Hypothalamus (tissue), 51 donors: ENCODE data around the gene PSG6.
A peak's percentile ranks its signal among the peaks of the same experiment; 100 is the strongest.
"Not testable (repeated sequence)": the region's sequence is repeated elsewhere in the genome, so short reads cannot be mapped to it uniquely, and the experiment has no call there.

Experiments used
- DNase-seq, 51 donors: peaks; one replicate each; lab custom pipeline; 2025; lab: John Stamatoyannopoulos, UW

PSG6 gene

GRCh38 chr19:42912941-42913340 lies 4.8 kb downstream of the PSG6 start:
- DNase-seq = not testable (repeated sequence)

DNA sequence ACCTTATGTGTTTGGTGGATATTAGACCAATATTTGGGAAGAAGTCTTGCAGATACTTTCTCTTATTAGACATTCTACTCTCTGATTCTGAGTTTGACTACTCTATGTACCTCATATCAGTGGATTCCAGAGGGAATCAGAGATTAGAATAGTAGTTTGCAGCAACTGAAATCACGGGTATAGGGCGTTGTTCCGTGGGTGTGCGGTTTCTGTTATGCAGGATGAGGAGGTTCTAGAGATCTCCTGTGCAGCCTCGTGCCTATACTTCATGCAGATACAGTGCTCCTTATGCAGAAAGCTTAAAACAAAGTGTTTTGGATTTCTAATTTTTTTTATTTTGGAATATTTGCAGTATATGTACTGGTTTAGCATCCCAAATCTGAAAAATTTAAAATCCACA lies 6.0 kb downstream of the PSG6 start:
- DNase-seq = not testable (repeated sequence)

DNA sequence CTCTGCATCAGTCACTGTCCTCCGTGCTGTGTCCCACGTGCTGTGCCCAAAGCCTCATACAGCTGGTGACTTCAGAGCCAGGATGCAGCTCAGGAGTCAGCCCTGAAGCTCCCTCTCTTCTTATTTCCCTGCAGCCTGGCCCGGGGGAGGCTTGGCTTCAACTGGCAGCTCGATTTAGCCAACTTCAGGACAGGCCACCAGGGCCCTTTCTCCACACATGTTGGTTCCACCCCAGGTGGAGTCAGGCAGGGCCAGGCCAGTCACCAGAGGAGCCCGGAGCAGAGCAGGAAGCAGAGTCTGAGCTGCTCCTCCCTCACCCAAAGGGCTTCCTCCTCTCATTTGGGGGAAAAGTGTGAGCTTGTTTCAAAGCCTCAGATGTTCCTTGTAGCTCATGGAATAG lies 11.5 kb downstream of the PSG6 start:
- DNase-seq = not testable (repeated sequence)

GRCh38 chr19:42900561-42900960 lies 17.1 kb downstream of the PSG6 start:
- DNase-seq = not testable (repeated sequence)

- DNase-seq = not testable (repeated sequence)
Observed at GRCh38 chr19:42899674-42900073, 18.0 kb downstream of the PSG6 start.

GRCh38 chr19:42899110-42899509 lies 18.6 kb downstream of the PSG6 start:
- not testable (repeated sequence) for DNase-seq

DNA sequence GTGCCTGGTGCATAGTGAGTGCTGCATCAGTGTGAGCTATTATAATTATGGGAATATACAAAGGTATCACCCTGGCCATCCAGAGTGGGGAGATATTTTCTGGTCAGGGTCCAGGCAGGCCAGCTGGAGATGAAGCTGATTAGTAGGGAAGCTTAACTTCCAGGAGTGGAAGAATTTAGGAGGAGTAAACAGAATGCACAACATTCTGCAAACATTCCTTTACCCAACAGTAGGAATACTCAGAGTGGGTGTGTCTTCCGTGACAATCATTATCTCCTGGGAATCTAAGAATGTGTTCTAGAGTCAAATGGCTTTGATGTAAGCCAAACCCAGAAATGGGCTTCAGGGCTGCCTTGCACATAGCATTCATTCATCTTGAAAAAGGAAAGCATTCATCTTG lies 19.0 kb downstream of the PSG6 start:
- not testable (repeated sequence) for DNase-seq

GRCh38 chr19:42897729-42898128 lies 20.0 kb downstream of the PSG6 start:
- DNase-seq = not testable (repeated sequence)

DNA sequence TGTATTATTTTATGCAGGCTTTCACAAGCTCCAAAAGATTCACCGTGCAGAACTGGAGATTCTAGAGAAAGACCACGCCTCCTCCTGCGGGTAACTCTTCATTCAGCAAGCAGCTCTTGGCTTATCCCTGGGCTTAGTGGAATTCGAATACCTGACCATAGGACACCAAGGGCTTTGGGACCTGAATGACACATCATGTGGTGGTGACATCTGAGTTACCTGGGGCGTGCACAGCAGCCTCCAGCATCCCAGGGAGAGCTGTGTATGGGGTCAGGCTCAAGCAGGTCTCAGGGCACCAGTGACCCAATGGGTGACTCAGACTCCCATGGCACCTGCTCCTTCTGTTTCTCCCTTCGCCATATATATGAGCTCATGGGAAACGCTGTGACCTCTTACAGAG lies 27.2 kb downstream of the PSG6 start:
- DNase-seq = not testable (repeated sequence)

GRCh38 chr19:42887876-42888445 lies 29.7 kb downstream of the PSG6 start:
- not testable (repeated sequence) for DNase-seq

- not testable (repeated sequence) for DNase-seq
Observed at GRCh38 chr19:42882730-42883129, 35.0 kb downstream of the PSG6 start.

DNA sequence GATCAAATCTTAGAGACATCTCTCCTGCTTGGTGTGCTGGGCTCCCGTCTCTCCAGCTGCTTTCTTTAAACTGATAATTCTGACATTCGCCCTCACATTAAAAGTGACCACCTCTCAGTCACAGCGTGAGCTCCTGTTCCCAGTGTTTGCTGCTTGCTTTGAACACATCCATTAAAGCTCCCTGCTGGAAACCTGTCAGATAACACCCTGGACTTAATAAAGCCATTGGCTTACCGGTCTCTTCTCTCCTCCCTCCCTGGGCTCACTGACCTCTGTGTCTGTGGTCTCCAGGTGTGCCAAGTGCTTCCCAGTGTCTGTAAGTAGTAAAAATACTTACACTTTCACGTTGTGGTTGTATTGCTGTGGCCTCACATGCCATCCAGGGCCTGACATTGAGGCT lies 35.7 kb downstream of the PSG6 start:
- not testable (repeated sequence) for DNase-seq

GRCh38 chr19:42881279-42881678 lies 36.4 kb downstream of the PSG6 start:
- DNase-seq = peak in 1 of 51 donors; percentile 2

DNA sequence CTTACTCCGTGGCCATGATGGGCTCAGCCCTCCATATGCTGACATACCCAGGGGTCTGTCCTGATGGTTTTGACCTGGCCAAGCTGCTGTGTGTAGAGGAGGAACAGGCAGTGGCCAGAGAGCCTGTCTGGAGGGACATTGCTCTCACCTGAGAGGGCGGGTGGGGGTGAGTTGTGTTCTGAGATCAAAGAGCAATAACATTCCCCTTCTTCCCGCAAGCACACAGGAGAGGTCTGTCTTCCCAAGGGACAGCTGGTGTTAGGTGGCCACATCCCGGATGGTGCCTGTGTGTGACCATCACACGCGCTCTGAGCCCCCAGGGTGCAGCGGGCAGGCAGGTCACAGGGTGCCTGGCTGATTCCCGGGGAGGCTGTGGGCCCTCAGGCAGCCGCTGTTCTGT lies 37.1 kb downstream of the PSG6 start:
- not testable (repeated sequence) for DNase-seq

DNA sequence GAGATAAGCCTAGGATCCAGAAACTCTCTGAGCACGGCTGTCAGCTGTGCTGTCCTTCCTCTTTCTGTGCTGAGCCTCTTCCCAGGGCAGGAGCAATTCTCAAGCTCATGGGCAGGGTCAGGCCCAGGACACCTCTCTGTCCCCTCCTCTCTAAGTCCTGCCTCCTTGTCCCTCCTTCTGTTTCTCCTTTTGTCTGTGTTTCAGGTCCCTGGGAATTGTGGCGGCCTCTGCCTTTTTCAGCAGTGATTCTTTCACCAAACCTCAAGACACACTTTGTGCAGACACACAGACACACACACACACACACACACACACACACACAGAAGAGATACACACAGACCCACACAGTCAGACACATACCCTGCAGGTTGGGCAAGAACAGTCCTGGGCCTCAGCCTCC lies 38.1 kb downstream of the PSG6 start, which contains the start of gene PSG1:
PSG1 (minus strand) TSS at position 101 of the 400 bp plus-strand sequence. CDS start 132 bp downstream, outside the sequence.
- DNase-seq = no peak

- not testable (repeated sequence) for DNase-seq
Observed at GRCh38 chr19:42876596-42876995, 41.1 kb downstream of the PSG6 start.

GRCh38 chr19:42875881-42876280 lies 41.8 kb downstream of the PSG6 start:
- DNase-seq = not testable (repeated sequence)

GRCh38 chr19:42874901-42875813 lies 42.5 kb downstream of the PSG6 start:
- DNase-seq = not testable (repeated sequence)

- DNase-seq = not testable (repeated sequence)
Observed at GRCh38 chr19:42874136-42874535, 43.6 kb downstream of the PSG6 start.

GRCh38 chr19:42872608-42873007 lies 45.1 kb downstream of the PSG6 start:
- DNase-seq = no peak

DNA sequence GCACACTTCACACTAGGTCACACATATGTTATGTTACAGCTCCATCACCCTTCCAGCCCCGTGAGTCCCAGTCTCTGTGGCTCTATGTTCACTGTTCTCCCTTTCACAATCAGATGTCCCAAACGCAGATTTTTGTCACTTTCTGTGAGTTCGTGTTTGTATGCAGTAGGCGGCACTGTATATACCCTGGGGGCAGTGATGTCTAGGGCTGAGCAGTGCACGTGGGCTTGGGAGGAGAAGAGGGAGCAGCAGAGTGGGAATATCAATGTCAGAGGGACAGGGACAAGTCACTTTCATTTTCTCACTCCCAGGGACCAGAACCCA lies 60.2 kb downstream of the PSG6 start:
- no peak for DNase-seq
